ENCODE measurements around the gene C1QL1.

GRCh38 chr17:45016237-45016636 is 48.1 kb upstream of the C1QL1 start:
- TF ChIP-seq, protein P1, sequence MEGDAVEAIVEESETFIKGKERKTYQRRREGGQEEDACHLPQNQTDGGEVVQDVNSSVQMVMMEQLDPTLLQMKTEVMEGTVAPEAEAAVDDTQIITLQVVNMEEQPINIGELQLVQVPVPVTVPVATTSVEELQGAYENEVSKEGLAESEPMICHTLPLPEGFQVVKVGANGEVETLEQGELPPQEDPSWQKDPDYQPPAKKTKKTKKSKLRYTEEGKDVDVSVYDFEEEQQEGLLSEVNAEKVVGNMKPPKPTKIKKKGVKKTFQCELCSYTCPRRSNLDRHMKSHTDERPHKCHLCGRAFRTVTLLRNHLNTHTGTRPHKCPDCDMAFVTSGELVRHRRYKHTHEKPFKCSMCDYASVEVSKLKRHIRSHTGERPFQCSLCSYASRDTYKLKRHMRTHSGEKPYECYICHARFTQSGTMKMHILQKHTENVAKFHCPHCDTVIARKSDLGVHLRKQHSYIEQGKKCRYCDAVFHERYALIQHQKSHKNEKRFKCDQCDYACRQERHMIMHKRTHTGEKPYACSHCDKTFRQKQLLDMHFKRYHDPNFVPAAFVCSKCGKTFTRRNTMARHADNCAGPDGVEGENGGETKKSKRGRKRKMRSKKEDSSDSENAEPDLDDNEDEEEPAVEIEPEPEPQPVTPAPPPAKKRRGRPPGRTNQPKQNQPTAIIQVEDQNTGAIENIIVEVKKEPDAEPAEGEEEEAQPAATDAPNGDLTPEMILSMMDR (conservative IDR thresholded peaks at IDR 0.05; ENCODE audit: low read depth, low read length): no peak
- no peak for TF ChIP-seq EZH2 (IDR thresholded peaks at IDR 0.05; ENCODE audit: borderline replicate concordance, low read depth, low read length, poor library complexity, severe bottlenecking)

Measured in A673 (cell line).